ENCODE measurements around the gene PLSCR5.

PLSCR5 gene

GRCh38 chr3:146625186-146625775, 20.1 kb upstream of the PLSCR5 start:
- Histone ChIP-seq H3K9ac (ENCODE audit: low read length) (no peak overlapping the region), H4K20me1 (ENCODE audit: insufficient read depth, low read length) (no peaks in the 10 kb centered on the region), H3K4me1 (ENCODE audit: insufficient read depth, low read length, severe bottlenecking) (peaks cover 10% of the 10 kb centered on the region), H3K4me2 (ENCODE audit: low read length) (peak overlapping the region; percentile 42), H3K27ac (ENCODE audit: low read depth, low read length, poor library complexity, severe bottlenecking) (no peak overlapping the region), H3K36me3 (ENCODE audit: insufficient read depth, low read length) (no peaks in the 10 kb centered on the region), H3K9me3 (ENCODE audit: low read length) (no peaks in the 10 kb centered on the region), H3F3A (ENCODE audit: insufficient read depth, low read length) (no peaks in the 10 kb centered on the region), H2AFZ (ENCODE audit: low read length) (peak overlapping the region; percentile 96), H3K4me3 (ENCODE audit: low read depth, low read length, poor library complexity, severe bottlenecking) (peak overlapping the region; percentile 25), H3K27me3 (ENCODE audit: insufficient read depth, low read length) (no peaks in the 10 kb centered on the region), H3K79me2 (ENCODE audit: insufficient read depth, low read length) (no peaks in the 10 kb centered on the region), H3K9me2 (ENCODE audit: low read depth, low read length) (peaks cover 2% of the 10 kb centered on the region; the same call in 1 of the 2 replicates)
- TF ChIP-seq EZH2 (IDR thresholded peaks at IDR 0.05; ENCODE audit: borderline replicate concordance, low read length) (no peak), CTCF (IDR thresholded peaks at IDR 0.05; ENCODE audit: low read length) (no peak)

- Histone ChIP-seq H2AFZ (ENCODE audit: low read length) (no peak overlapping the region), H3K36me3 (ENCODE audit: insufficient read depth, low read length) (no peaks in the 10 kb centered on the region), H3K27ac (ENCODE audit: low read depth, low read length, poor library complexity, severe bottlenecking) (no peak overlapping the region), H4K20me1 (ENCODE audit: insufficient read depth, low read length) (no peaks in the 10 kb centered on the region), H3K4me1 (ENCODE audit: insufficient read depth, low read length, severe bottlenecking) (peaks cover 10% of the 10 kb centered on the region), H3K9me2 (ENCODE audit: low read depth, low read length) (peaks cover 2% of the 10 kb centered on the region; the same call in 1 of the 2 replicates), H3F3A (ENCODE audit: insufficient read depth, low read length) (no peaks in the 10 kb centered on the region), H3K79me2 (ENCODE audit: insufficient read depth, low read length) (no peaks in the 10 kb centered on the region), H3K9ac (ENCODE audit: low read length) (no peak overlapping the region), H3K9me3 (ENCODE audit: low read length) (no peaks in the 10 kb centered on the region), H3K27me3 (ENCODE audit: insufficient read depth, low read length) (no peaks in the 10 kb centered on the region), H3K4me2 (ENCODE audit: low read length) (no peak overlapping the region), H3K4me3 (ENCODE audit: low read depth, low read length, poor library complexity, severe bottlenecking) (no peak overlapping the region)
- TF ChIP-seq EZH2 (IDR thresholded peaks at IDR 0.05; ENCODE audit: borderline replicate concordance, low read length) (no peak), CTCF (IDR thresholded peaks at IDR 0.05; ENCODE audit: low read length) (no peak)
These were observed 16.6 kb upstream of the PLSCR5 start for GRCh38 chr3:146621723-146622122.

- H4K20me1 ChIP-seq (ENCODE audit: insufficient read depth, low read length), result no peaks in the 10 kb centered on the region
- H3K4me3 ChIP-seq (ENCODE audit: low read depth, low read length, poor library complexity, severe bottlenecking), result no peak overlapping the region
- TF ChIP-seq EZH2 (IDR thresholded peaks at IDR 0.05; ENCODE audit: borderline replicate concordance, low read length) (no peak), CTCF (IDR thresholded peaks at IDR 0.05; ENCODE audit: low read length) (no peak)
These were observed 6.9 kb upstream of the PLSCR5 start for GRCh38 chr3:146612015-146612414.

More at GRCh38 chr3:146612015-146612414, 6.9 kb upstream of the PLSCR5 start:
- no peaks in the 10 kb centered on the region for H3K27me3 ChIP-seq (ENCODE audit: insufficient read depth, low read length)
- no peak overlapping the region for H3K27ac ChIP-seq (ENCODE audit: low read depth, low read length, poor library complexity, severe bottlenecking)
- no peaks in the 10 kb centered on the region for H3K9me2 ChIP-seq (ENCODE audit: low read depth, low read length)
- no peaks in the 10 kb centered on the region for H3K36me3 ChIP-seq (ENCODE audit: insufficient read depth, low read length)
- no peaks in the 10 kb centered on the region for H3K4me1 ChIP-seq (ENCODE audit: insufficient read depth, low read length, severe bottlenecking)
- H2AFZ ChIP-seq (ENCODE audit: low read length), result no peak overlapping the region
- no peaks in the 10 kb centered on the region for H3F3A ChIP-seq (ENCODE audit: insufficient read depth, low read length)
- H3K9me3 ChIP-seq (ENCODE audit: low read length), result no peaks in the 10 kb centered on the region
- H3K9ac ChIP-seq (ENCODE audit: low read length), result no peak overlapping the region
- no peak overlapping the region for H3K4me2 ChIP-seq (ENCODE audit: low read length)
- H3K79me2 ChIP-seq (ENCODE audit: insufficient read depth, low read length), result no peaks in the 10 kb centered on the region
